ENCODE data around the gene NIN. TPM values are rescaled to one million over a fixed set of nuclear protein-coding genes. Genes with fewer than 3 reads are reported as not detected.

Gene NIN
- total and polyA plus RNA-seq, 2 of the 4 experiments (the other 2 are of a cell fraction) = 15.2 to 98.4 TPM

DNA sequence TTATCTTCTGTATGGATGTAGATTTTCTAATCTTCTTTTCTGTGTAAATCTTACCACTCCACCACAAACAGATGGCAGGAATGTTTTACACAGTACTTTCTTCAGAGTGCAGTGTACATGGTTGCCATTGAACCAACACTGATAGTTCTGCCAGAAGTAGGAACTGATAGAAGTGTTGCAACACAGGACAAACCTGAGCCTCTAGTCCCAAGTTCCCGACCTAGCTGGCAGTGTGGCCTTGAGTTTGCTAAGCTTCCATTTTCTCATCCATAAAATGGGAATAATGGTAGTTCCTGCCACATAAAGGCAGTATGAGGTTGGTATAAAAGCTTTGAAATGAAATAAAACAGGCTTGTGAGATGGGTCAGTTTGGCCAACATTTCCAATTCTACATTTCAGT, 112.0 kb downstream of the NIN start:
- Histone ChIP-seq H2AK9ac (replicated peaks; ENCODE audit: low read depth, low read length, poor library complexity) (no peak overlapping the region), H3K9ac (ENCODE audit: low read depth, low read length) (no peak overlapping the region), H3K56ac (ENCODE audit: extremely low read depth, insufficient read depth, low read length) (no peak overlapping the region), H3K36me3 (ENCODE audit: control insufficient read depth, insufficient read depth, low read length) (peaks cover 3% of the 10 kb centered on the region), H4K5ac (ENCODE audit: low read depth, low read length) (0 out of 2 replicates have a peak overlapping the region, but pooled peaks have one; percentile 80), H3K18ac (ENCODE audit: low read depth, low read length) (peak overlapping the region; percentile 38), H3K4ac (ENCODE audit: low read depth, low read length) (peak overlapping the region; percentile 49), H3K9me3 (ENCODE audit: control insufficient read depth, insufficient read depth, low read length) (no peaks in the 10 kb centered on the region), H3K23ac (ENCODE audit: low read depth, low read length) (peak overlapping the region; percentile 64), H3K4me1 (ENCODE audit: control insufficient read depth, insufficient read depth, low read length) (peaks cover 9% of the 10 kb centered on the region), H2BK20ac (ENCODE audit: low read depth, low read length) (peak overlapping the region; percentile 78), H4K91ac (ENCODE audit: insufficient read depth, low read depth, low read length) (peak overlapping the region; percentile 62), H4K20me1 (ENCODE audit: insufficient read depth, low read length) (no peaks in the 10 kb centered on the region), H3K14ac (replicated peaks; ENCODE audit: low read depth, low read length) (peak overlapping the region; percentile 90), H2AFZ (replicated peaks; ENCODE audit: low read length, poor library complexity) (no peak overlapping the region), H2AK5ac (ENCODE audit: low read depth, low read length) (peak overlapping the region; percentile 59), H3K27me3 (ENCODE audit: control insufficient read depth, insufficient read depth, low read length) (no peaks in the 10 kb centered on the region), H3K79me1 (ENCODE audit: low read depth in 1 of 2, low read length in 2 of 2) (0 out of 4 replicates have a peak, but pooled peaks cover 0 to 9% of the 10 kb centered on the region in 2 experiments), H4K8ac (ENCODE audit: low read depth in 2 of 2, low read length in 2 of 2) (peak overlapping the region; percentile 37 to 53; a peak in 1 of 4 replicates), H2BK120ac (ENCODE audit: low read depth, low read length) (peak overlapping the region; percentile 60), H2BK5ac (ENCODE audit: low read depth, low read length, poor library complexity, severe bottlenecking) (peak overlapping the region; percentile 30), H3K9me1 (ENCODE audit: insufficient read depth, low read length) (no peaks in the 10 kb centered on the region; the same call in 1 of the 2 replicates), H3K27ac (ENCODE audit: insufficient read depth, low read length) (peak overlapping the region; percentile 80; the same call in 1 of the 2 replicates), H3K4me3 (ENCODE audit: insufficient read depth, low read depth, low read length) (no peak overlapping the region), H2BK15ac (ENCODE audit: low read depth, low read length) (peak overlapping the region; percentile 95; the same call in 2 of the 3 replicates), H3K4me2 (ENCODE audit: low read depth, low read length) (no peak overlapping the region)
- TF ChIP-seq CEBPB (IDR thresholded peaks at IDR 0.05; ENCODE audit: low read depth, low read length) (peak; percentile 34; the same call in 1 of the 2 replicates), FOS (IDR thresholded peaks at IDR 0.05; ENCODE audit: low read depth, low read length) (no peak), POLR2A (IDR thresholded peaks at IDR 0.05; ENCODE audit: low read depth, low read length) (no peak), BHLHE40 (IDR thresholded peaks at IDR 0.05; ENCODE audit: low read depth, low read length) (no peak), MAZ (IDR thresholded peaks at IDR 0.05; ENCODE audit: borderline replicate concordance, low read depth, low read length) (no peak)
- TF ChIP-seq, protein P1, sequence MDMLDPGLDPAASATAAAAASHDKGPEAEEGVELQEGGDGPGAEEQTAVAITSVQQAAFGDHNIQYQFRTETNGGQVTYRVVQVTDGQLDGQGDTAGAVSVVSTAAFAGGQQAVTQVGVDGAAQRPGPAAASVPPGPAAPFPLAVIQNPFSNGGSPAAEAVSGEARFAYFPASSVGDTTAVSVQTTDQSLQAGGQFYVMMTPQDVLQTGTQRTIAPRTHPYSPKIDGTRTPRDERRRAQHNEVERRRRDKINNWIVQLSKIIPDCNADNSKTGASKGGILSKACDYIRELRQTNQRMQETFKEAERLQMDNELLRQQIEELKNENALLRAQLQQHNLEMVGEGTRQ (IDR thresholded peaks at IDR 0.05; ENCODE audit: low read depth, low read length) = no peak
- no CpG with 5 or more reads among the region's 1 CpG for WGBS, 2 experiments (ENCODE audit: extremely low coverage in 2 of 2, insufficient read length in 1 of 2)
- no TSS peak for BruUV-seq (replicated peaks)
- DNase-seq (no peak), ATAC-seq (ENCODE audit: low read depth) (no peak)
- ChIA-PET POLR2A (ENCODE audit: unreplicated experiment) (no interaction called here), CTCF (no interaction called here)
- dilution Hi-C loops (cut with HindIII; ENCODE audit: low sequenced_read_pairs, unreplicated experiment) (no loop called here), in situ Hi-C loops (cut with MboI; ENCODE audit: low sequenced_read_pairs) (no loop called here), intact Hi-C loops (cut with micrococcal nuclease) (no loop called here)
